HL-60 (cell line): ENCODE data around the gene SDK1.

Source experiments
- DNase-seq, 2 experiments: peaks; one replicate each; pipeline ENCODE4 v3.0.0-alpha.2; 2010 to 2020; ENCODE audit warnings: low read depth in 1 of 2, low spot score in 1 of 2
- H3K27ac ChIP-seq: fragments of 250-450 bp; sonication (Bioruptor Pico); replicated peaks from 2 replicates; pipeline ENCODE4 v1.5.1; 2020; ENCODE audit warnings: mild to moderate bottlenecking, moderate library complexity
- H3K27me3 ChIP-seq: fragments of 250-450 bp; sonication (Bioruptor Pico); 2 replicates; pipeline ENCODE4 v1.5.1; 2021; ENCODE audit warnings: mild to moderate bottlenecking, moderate library complexity; ENCODE audit not compliant: insufficient read depth, poor library complexity, severe bottlenecking
- H3K4me3 ChIP-seq: replicated peaks from 2 replicates; pipeline ENCODE4 v1.5.1; 2011; ENCODE audit warnings: mild to moderate bottlenecking, control low read depth, low read length; ENCODE audit not compliant: insufficient read depth
- GABPA ChIP-seq: IDR thresholded peaks from 2 replicates; pipeline ENCODE4 v1.6.1; 2012; ENCODE audit warnings: low read depth
- POLR2AphosphoS5 ChIP-seq: IDR thresholded peaks from 2 replicates; pipeline ENCODE4 v1.6.1; 2012; ENCODE audit warnings: low read depth
- SPI1 ChIP-seq: IDR thresholded peaks from 2 replicates; pipeline ENCODE4 v1.6.1; 2012; ENCODE audit warnings: low read depth, mild to moderate bottlenecking, borderline replicate concordance
- TF ChIP-seq, protein P1 (sequence below): IDR thresholded peaks from one replicate; pipeline ENCODE4 v1.5.1; 2011; ENCODE audit warnings: low read length, control low read depth, inconsistent platforms; ENCODE audit not compliant: insufficient read depth
- TF ChIP-seq, protein P2 (sequence below): IDR thresholded peaks from 2 replicates; pipeline ENCODE4 v1.6.1; 2012; ENCODE audit warnings: low read depth; ENCODE audit not compliant: insufficient replicate concordance

Gene SDK1

DNA sequence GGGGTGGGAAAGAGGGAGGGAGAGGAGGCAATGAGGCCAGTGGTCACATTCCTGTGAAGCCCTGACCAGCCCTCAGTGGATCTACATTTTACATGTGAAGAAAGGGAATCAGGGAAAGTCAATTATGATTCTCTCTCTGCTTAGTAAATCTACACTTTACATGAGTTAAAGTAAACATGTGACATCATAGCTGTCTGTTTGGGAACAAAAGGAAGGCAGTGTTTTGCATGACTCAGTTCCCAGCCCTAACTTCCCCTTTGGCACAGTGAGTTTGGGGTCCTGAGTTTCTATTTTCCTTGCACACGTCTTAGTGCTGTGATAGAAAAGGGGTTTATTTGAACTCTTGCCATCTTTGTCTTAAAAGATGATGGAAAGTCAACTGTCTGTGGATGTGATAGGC, 615.1 kb downstream of the SDK1 start:
- no peak overlapping the region for H3K27ac ChIP-seq
- H3K4me3 ChIP-seq: no peak overlapping the region
- no peak for DNase-seq
- TF ChIP-seq, protein P1, sequence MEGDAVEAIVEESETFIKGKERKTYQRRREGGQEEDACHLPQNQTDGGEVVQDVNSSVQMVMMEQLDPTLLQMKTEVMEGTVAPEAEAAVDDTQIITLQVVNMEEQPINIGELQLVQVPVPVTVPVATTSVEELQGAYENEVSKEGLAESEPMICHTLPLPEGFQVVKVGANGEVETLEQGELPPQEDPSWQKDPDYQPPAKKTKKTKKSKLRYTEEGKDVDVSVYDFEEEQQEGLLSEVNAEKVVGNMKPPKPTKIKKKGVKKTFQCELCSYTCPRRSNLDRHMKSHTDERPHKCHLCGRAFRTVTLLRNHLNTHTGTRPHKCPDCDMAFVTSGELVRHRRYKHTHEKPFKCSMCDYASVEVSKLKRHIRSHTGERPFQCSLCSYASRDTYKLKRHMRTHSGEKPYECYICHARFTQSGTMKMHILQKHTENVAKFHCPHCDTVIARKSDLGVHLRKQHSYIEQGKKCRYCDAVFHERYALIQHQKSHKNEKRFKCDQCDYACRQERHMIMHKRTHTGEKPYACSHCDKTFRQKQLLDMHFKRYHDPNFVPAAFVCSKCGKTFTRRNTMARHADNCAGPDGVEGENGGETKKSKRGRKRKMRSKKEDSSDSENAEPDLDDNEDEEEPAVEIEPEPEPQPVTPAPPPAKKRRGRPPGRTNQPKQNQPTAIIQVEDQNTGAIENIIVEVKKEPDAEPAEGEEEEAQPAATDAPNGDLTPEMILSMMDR: no peak
- TF ChIP-seq GABPA (no peak), POLR2AphosphoS5 (no peak), SPI1 (no peak)
- TF ChIP-seq, protein P2, sequence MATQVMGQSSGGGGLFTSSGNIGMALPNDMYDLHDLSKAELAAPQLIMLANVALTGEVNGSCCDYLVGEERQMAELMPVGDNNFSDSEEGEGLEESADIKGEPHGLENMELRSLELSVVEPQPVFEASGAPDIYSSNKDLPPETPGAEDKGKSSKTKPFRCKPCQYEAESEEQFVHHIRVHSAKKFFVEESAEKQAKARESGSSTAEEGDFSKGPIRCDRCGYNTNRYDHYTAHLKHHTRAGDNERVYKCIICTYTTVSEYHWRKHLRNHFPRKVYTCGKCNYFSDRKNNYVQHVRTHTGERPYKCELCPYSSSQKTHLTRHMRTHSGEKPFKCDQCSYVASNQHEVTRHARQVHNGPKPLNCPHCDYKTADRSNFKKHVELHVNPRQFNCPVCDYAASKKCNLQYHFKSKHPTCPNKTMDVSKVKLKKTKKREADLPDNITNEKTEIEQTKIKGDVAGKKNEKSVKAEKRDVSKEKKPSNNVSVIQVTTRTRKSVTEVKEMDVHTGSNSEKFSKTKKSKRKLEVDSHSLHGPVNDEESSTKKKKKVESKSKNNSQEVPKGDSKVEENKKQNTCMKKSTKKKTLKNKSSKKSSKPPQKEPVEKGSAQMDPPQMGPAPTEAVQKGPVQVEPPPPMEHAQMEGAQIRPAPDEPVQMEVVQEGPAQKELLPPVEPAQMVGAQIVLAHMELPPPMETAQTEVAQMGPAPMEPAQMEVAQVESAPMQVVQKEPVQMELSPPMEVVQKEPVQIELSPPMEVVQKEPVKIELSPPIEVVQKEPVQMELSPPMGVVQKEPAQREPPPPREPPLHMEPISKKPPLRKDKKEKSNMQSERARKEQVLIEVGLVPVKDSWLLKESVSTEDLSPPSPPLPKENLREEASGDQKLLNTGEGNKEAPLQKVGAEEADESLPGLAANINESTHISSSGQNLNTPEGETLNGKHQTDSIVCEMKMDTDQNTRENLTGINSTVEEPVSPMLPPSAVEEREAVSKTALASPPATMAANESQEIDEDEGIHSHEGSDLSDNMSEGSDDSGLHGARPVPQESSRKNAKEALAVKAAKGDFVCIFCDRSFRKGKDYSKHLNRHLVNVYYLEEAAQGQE: no peak
- H3K27me3 ChIP-seq: no peaks in the 10 kb centered on the region

DNA sequence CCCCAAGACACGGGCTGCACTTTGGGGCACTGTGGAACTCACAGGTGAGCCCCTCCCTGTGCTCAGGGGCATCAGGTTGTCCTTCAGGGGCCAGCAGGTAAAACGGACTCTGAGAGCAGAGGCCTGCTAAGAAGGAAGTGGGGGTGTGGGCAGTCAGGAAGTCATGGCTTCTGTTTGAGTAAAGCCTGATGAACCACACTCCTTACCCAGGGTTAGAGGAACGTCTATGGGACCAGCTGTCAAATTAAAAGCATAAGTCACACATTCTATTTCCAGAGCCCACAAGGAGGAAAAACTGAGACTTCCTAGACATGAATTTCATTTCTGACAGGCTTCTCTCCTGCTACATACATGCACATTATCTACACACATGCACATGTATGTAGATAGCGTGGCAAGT, 616.4 kb downstream of the SDK1 start:
- Histone ChIP-seq H3K4me3 (no peak overlapping the region), H3K27ac (no peak overlapping the region), H3K27me3 (no peaks in the 10 kb centered on the region)
- DNase-seq: no peak
- TF ChIP-seq SPI1 (no peak), GABPA (no peak), POLR2AphosphoS5 (no peak)
- TF ChIP-seq, protein P2: no peak
- TF ChIP-seq, protein P1: no peak

DNA sequence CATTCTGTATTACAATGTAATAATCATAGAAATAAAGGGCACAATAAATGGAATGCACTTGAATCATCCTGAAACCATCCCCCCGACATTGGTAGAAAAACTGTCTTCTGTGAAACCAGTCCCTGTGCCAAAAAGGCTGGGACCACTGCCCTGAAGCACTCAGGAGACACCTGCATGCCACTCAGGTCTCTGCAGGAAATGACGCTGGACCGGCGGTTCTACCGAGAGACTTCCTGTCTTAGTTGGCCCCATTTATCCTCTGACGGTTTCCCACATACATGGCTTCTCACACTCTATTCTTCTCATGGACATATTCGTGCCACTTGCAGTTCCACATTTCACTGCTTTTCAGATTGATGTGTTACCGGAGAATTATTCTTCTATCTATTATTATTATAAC, 617.5 kb downstream of the SDK1 start:
- Histone ChIP-seq H3K4me3 (no peak overlapping the region), H3K27ac (no peak overlapping the region), H3K27me3 (no peaks in the 10 kb centered on the region)
- no peak for DNase-seq
- TF ChIP-seq SPI1 (no peak), POLR2AphosphoS5 (no peak), GABPA (no peak)
- TF ChIP-seq, protein P2: no peak
- TF ChIP-seq, protein P1: no peak
